AG04450 (cell line): ENCODE measurements around the gene CDKN1C. TPM values are rescaled to one million over a fixed set of nuclear protein-coding genes. Genes with fewer than 3 reads are reported as not detected.
A peak's percentile ranks its signal among the peaks of the same experiment; 100 is the strongest.

Experiments
- CTCF ChIA-PET: fragments of 300-600, 350-600 bp; formaldehyde crosslinking; extraction: SDS; loops from one replicate; lab custom pipeline; 2022; ENCODE audit warnings: antibody characterized with exemption, inconsistent platforms; lab: Charles Lee
- POLR2A ChIA-PET: fragments of 350-600 bp; formaldehyde crosslinking; extraction: SDS; loops from one replicate; lab custom pipeline; 2021; ENCODE audit warnings: antibody characterized with exemption, inconsistent platforms; lab: Yijun Ruan, JAX
- DNase-seq: peaks from one replicate; pipeline ENCODE4 v3.0.0-alpha.2; 2011; ENCODE audit warnings: low read depth, low spot score
- H3K27ac ChIP-seq: one replicate; pipeline ENCODE4 v1.5.1; 2012; ENCODE audit warnings: low read depth, low read length, control low read depth
- H3K27me3 ChIP-seq: one replicate; pipeline ENCODE4 v1.6.0; 2012; ENCODE audit warnings: low read length; ENCODE audit not compliant: control insufficient read depth, insufficient read depth
- H3K4me3 ChIP-seq: 2 replicates; pipeline ENCODE4 v1.5.1; 2011; ENCODE audit warnings: mild to moderate bottlenecking, low read depth, low read length, control low read depth
- H3K9me3 ChIP-seq: 2 replicates; pipeline ENCODE4 v1.5.1; 2012; ENCODE audit warnings: low read length; ENCODE audit not compliant: control insufficient read depth, insufficient read depth
- CTCF ChIP-seq: IDR thresholded peaks from 2 replicates; pipeline ENCODE4 v1.5.1; 2011; ENCODE audit warnings: low read depth, low read length, control low read depth, inconsistent platforms
- polyA plus RNA-seq: library from polyadenylated mRNA; depleted of rRNA; stranded (reverse); fragments of >200 nt; gene quantifications from 2 replicates; pipeline ENCODE4 v1.2.3, GENCODE V29; 2011

Gene CDKN1C
- polyA plus RNA-seq, 1 experiment = 8.1 TPM

DNA sequence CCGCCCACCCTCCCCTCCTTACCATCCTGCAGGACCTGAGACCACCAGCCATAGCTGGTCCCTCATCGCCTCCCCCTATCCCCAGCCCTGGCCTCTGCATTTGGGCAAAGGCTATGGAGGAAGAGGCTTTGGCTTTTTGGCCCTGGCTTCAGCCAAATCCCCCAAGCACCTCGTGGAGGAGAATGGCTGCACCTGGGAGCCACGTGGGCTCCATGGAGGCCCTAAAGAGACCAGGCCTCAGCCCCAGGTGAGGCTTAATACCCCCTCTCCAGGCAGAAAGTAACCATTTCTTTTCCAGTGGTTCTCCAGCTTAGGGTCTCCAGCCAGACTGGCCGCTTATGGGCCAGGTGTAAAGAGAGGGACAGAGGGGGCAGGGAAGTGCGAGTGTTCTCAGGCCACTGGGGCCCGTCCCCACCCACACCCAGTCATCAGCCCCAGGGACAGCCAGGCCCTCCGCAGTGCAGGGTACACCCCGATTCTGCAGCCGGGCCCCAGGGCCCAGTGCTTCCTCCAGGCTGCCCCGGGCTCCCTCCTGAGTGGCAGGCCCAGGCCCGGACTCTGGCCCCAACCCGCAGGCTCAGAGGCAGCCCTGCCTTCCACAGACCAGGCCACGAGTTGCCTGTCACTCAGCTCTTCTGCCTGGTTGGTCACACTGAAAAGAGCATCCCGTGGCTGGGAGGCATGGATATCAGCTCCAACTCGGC lies 26.4 kb downstream of the CDKN1C start:
- H3K4me3 ChIP-seq = no peak overlapping the region
- ChIA-PET POLR2A (no interaction called here), CTCF (interaction anchor here (0.5 kb wide), 1 partner anchor 33 kb away, joined by 4 read pairs; no protein-coding TSS in a partner anchor)
- no peak for DNase-seq
- no peak overlapping the region for H3K27ac ChIP-seq
- TF ChIP-seq CTCF = no peak
- peaks cover 75% of the 10 kb centered on the region for H3K27me3 ChIP-seq
- H3K9me3 ChIP-seq = peaks cover 4% of the 10 kb centered on the region; the same call in 1 of the 2 replicates

GRCh38 chr11:2857918-2858317 lies 27.7 kb downstream of the CDKN1C start:
- CTCF ChIA-PET = no interaction called here
- Histone ChIP-seq H3K27me3 (peaks cover 68% of the 10 kb centered on the region), H3K9me3 (peaks cover 4% of the 10 kb centered on the region; the same call in 1 of the 2 replicates), H3K4me3 (no peak overlapping the region), H3K27ac (no peak overlapping the region)
- no peak for DNase-seq
- POLR2A ChIA-PET = no interaction called here
- no peak for TF ChIP-seq CTCF

GRCh38 chr11:2857276-2857675 lies 28.3 kb downstream of the CDKN1C start:
- no peak overlapping the region for H3K27ac ChIP-seq
- peaks cover 65% of the 10 kb centered on the region for H3K27me3 ChIP-seq
- no peak overlapping the region for H3K4me3 ChIP-seq
- no peak for DNase-seq
- peak; percentile 15; the same call in 1 of the 2 replicates for TF ChIP-seq CTCF
- CTCF ChIA-PET = no interaction called here
- H3K9me3 ChIP-seq = peaks cover 4% of the 10 kb centered on the region; the same call in 1 of the 2 replicates
- POLR2A ChIA-PET = no interaction called here

GRCh38 chr11:2855162-2855561 lies 30.4 kb downstream of the CDKN1C start:
- H3K4me3 ChIP-seq = no peak overlapping the region
- no peak overlapping the region for H3K27ac ChIP-seq
- no peak for DNase-seq
- CTCF ChIA-PET = no interaction called here
- peaks cover 4% of the 10 kb centered on the region; the same call in 1 of the 2 replicates for H3K9me3 ChIP-seq
- no peak for TF ChIP-seq CTCF
- peaks cover 50% of the 10 kb centered on the region for H3K27me3 ChIP-seq
- POLR2A ChIA-PET = no interaction called here

DNA sequence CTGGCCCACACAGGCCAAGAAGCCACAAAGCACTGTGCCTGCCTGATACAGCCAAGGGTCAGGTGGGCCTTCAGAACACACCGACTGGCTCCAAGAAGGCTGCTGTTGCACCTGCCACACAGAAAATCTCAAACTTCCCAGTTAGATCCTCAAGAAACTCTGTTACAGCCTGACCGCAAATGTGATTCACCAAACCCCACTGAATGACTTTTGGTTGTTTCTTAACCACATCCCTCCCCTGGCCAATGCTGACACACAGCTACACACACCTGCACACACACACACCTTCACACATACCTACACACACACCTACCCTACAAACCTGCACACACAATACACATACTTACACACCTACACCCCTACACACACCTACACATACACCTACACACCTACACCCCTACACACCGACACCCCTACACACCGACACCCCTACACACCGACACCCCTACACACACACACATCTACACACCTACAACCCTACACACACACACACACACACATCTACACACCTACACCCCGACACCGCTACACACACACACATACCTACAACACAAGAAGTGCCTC lies 31.5 kb downstream of the CDKN1C start:
- POLR2A ChIA-PET = no interaction called here
- CTCF ChIA-PET = no interaction called here
- Histone ChIP-seq H3K27me3 (peaks cover 43% of the 10 kb centered on the region), H3K27ac (no peak overlapping the region), H3K9me3 (no peaks in the 10 kb centered on the region; the same call in 1 of the 2 replicates), H3K4me3 (no peak overlapping the region)
- TF ChIP-seq CTCF = no peak
- DNase-seq = no peak
